HepG2 (cell line): ENCODE results near the gene CARHSP1. TPM values are rescaled to one million over a fixed set of nuclear protein-coding genes. Genes with fewer than 3 reads are reported as not detected.

ENCODE experiments used
- ADNP ChIP-seq: sonication (generic); formaldehyde crosslinking; IDR thresholded peaks from 2 replicates; pipeline ENCODE4 v1.4.0; 2020; ENCODE audit warnings: missing genetic modification reagents
- ELK4 ChIP-seq: sonication (generic); formaldehyde crosslinking; IDR thresholded peaks from 2 replicates; pipeline ENCODE4 v1.9.0; 2021; ENCODE audit warnings: missing genetic modification reagents, borderline replicate concordance
- HMG20B ChIP-seq: conservative IDR thresholded peaks from 2 replicates; pipeline ENCODE4 v1.6.1; 2016; ENCODE audit warnings: missing genetic modification reagents, missing compliant biosample characterization
- JUN ChIP-seq: sonication (generic); formaldehyde crosslinking; IDR thresholded peaks from 2 replicates; pipeline ENCODE4 v1.4.0; 2020; ENCODE audit warnings: mild to moderate bottlenecking, missing genetic modification reagents
- POLR2A ChIP-seq, 2 experiments: IDR thresholded peaks; 2 replicates each; pipeline ENCODE4 v1.6.1; 2011; ENCODE audit warnings: low read depth in 2 of 2, low read length in 2 of 2, mild to moderate bottlenecking in 1 of 2, moderate library complexity in 1 of 2; ENCODE audit not compliant: insufficient read depth in 1 of 2
- ZFAT ChIP-seq: sonication (generic); formaldehyde crosslinking; conservative IDR thresholded peaks from 2 replicates; pipeline ENCODE4 v1.8.1; 2023; ENCODE audit warnings: missing genetic modification reagents, inconsistent platforms
- ZNF142 ChIP-seq: sonication (generic); formaldehyde crosslinking; IDR thresholded peaks from 2 replicates; pipeline ENCODE4 v1.4.0; 2020; ENCODE audit warnings: missing genetic modification reagents
- ZNF18 ChIP-seq: sonication (generic); formaldehyde crosslinking; IDR thresholded peaks from 2 replicates; pipeline ENCODE4 v1.8.0; 2022; ENCODE audit warnings: mild to moderate bottlenecking, missing genetic modification reagents; ENCODE audit not compliant: insufficient replicate concordance
- ZNF24 ChIP-seq: fragments of 450-650 bp; IDR thresholded peaks from 2 replicates; pipeline ENCODE4 v1.6.1; 2017; ENCODE audit warnings: antibody characterized with exemption, mild to moderate bottlenecking
- ZNF510 ChIP-seq: sonication (generic); formaldehyde crosslinking; IDR thresholded peaks from 2 replicates; pipeline ENCODE4 v1.4.0; 2020; ENCODE audit warnings: low read depth, mild to moderate bottlenecking, missing genetic modification reagents
- ZNF549 ChIP-seq: sonication (generic); formaldehyde crosslinking; IDR thresholded peaks from 2 replicates; pipeline ENCODE4 v1.5.0; 2020; ENCODE audit warnings: missing genetic modification reagents
- ZNF850 ChIP-seq: sonication (generic); formaldehyde crosslinking; conservative IDR thresholded peaks from 2 replicates; pipeline ENCODE4 v1.9.0; 2021; ENCODE audit warnings: mild to moderate bottlenecking, missing genetic modification reagents
- polyA plus RNA-seq, 8 experiments: library from polyadenylated mRNA; depleted of rRNA in 3 of 8; stranded (reverse) in 7 of 8; unstranded in 1 of 8; fragments of >200 nt; fragmentation: Illumina TruSeq in 4 of 8; extraction: Trizol in 4 of 8; gene quantifications; 2 replicates each; pipeline versions ENCODE4 v1.2.1 to v1.2.3, GENCODE V29; 2011 to 2016; ENCODE audit warnings: low read depth in 4 of 8, missing spikeins in 1 of 8, mixed read lengths in 1 of 8; ENCODE audit not compliant: insufficient read depth in 1 of 8
- total RNA-seq, 5 experiments: library from RNA; depleted of rRNA; stranded (reverse); fragments of >200 nt; fragmentation: Illumina TruSeq; extraction: Trizol; gene quantifications; 2 replicates each; pipeline ENCODE4 v1.2.3, GENCODE V29; 2016; ENCODE audit warnings: low read depth in 1 of 5
- TF ChIP-seq, protein P1 (sequence below): sonication (generic); formaldehyde crosslinking; IDR thresholded peaks from 2 replicates; pipeline ENCODE4 v1.5.1; 2020; ENCODE audit warnings: missing genetic modification reagents, mild to moderate bottlenecking, borderline replicate concordance
- TF ChIP-seq, protein P2 (sequence below): sonication (generic); formaldehyde crosslinking; IDR thresholded peaks from 2 replicates; pipeline ENCODE4 v1.5.0; 2020; ENCODE audit warnings: mild to moderate bottlenecking, missing genetic modification reagents, borderline replicate concordance

CARHSP1 gene
- total and polyA plus RNA-seq, 2 of the 13 experiments (the other 11 are each of a cell fraction or from before 2014, with no cell fraction given), result 173 to 345 TPM

DNA sequence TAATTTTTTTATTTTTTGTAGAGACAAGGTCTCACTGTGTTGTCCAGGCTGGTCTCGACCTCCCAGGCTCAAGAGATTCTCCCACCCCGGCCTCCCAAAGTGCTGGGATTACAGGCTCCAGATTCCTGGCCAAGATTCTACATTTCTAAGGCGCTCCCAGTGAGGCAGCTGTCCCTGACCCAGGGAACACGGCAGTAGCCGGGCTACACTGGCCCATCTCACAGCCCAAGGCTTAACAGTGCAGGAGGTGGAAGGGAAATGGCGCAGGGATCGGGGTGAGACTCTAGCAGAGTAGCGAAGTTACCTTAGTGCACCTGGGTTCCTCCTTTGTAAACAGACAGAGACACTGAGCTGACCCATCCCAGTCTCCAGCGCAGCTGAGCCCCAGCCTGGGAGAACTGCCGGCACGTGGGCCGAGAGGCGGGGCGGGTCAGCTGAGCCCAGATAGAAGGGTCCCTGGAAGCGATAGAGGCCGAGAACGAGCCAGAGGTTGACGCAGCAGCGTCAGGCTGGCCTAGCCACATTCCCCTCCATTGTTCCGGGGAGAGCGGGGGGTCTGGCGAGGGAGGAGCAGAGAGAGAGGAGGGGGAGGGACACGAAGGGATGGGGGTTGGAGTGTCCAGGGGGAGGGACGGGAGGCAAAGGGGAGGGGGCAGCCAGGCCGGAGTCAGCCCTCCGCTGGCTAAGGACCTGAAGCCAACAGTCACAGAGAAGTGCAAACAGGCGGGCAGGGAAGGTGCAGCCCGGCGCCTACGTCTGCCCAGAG lies 2.5 kb downstream of the CARHSP1 start (continued):
- TF ChIP-seq ZNF549 (CRISPR knock-in tag) (no peak), ZNF142 (peak; percentile 32), ELK4 (no peak), JUN (CRISPR knock-in tag) (no peak), HMG20B (CRISPR knock-in tag) (0 out of 2 replicates have a peak, but pooled peaks have one; percentile 34), ZNF850 (CRISPR knock-in tag) (no peak), ZNF510 (CRISPR knock-in tag) (no peak), POLR2A (IDR thresholded peaks at IDR 0.05; ENCODE audit: insufficient read depth in 1 of 2, low read depth in 2 of 2, low read length in 2 of 2) (peak in 1 of 2 experiments; percentile 43; a peak in 1 of 4 replicates), ZNF24 (no peak), ADNP (no peak), ZFAT (CRISPR knock-in tag) (no peak), ZNF18 (CRISPR knock-in tag) (no peak)
- TF ChIP-seq, protein P1, sequence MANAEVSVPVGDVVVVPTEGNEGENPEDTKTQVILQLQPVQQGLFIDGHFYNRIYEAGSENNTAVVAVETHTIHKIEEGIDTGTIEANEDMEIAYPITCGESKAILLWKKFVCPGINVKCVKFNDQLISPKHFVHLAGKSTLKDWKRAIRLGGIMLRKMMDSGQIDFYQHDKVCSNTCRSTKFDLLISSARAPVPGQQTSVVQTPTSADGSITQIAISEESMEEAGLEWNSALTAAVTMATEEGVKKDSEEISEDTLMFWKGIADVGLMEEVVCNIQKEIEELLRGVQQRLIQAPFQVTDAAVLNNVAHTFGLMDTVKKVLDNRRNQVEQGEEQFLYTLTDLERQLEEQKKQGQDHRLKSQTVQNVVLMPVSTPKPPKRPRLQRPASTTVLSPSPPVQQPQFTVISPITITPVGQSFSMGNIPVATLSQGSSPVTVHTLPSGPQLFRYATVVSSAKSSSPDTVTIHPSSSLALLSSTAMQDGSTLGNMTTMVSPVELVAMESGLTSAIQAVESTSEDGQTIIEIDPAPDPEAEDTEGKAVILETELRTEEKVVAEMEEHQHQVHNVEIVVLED (CRISPR knock-in tag), result peak; percentile 52; the same call in 1 of the 2 replicates
- TF ChIP-seq, protein P2, sequence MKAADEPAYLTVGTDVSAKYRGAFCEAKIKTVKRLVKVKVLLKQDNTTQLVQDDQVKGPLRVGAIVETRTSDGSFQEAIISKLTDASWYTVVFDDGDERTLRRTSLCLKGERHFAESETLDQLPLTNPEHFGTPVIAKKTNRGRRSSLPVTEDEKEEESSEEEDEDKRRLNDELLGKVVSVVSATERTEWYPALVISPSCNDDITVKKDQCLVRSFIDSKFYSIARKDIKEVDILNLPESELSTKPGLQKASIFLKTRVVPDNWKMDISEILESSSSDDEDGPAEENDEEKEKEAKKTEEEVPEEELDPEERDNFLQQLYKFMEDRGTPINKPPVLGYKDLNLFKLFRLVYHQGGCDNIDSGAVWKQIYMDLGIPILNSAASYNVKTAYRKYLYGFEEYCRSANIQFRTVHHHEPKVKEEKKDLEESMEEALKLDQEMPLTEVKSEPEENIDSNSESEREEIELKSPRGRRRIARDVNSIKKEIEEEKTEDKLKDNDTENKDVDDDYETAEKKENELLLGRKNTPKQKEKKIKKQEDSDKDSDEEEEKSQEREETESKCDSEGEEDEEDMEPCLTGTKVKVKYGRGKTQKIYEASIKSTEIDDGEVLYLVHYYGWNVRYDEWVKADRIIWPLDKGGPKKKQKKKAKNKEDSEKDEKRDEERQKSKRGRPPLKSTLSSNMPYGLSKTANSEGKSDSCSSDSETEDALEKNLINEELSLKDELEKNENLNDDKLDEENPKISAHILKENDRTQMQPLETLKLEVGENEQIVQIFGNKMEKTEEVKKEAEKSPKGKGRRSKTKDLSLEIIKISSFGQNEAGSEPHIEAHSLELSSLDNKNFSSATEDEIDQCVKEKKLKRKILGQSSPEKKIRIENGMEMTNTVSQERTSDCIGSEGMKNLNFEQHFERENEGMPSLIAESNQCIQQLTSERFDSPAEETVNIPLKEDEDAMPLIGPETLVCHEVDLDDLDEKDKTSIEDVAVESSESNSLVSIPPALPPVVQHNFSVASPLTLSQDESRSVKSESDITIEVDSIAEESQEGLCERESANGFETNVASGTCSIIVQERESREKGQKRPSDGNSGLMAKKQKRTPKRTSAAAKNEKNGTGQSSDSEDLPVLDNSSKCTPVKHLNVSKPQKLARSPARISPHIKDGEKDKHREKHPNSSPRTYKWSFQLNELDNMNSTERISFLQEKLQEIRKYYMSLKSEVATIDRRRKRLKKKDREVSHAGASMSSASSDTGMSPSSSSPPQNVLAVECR (CRISPR knock-in tag), result peak; percentile 95
